H54 (cell line): Measurements from ENCODE around the gene UBE2O.

ENCODE experiments used
- DNase-seq: peaks from one replicate; pipeline ENCODE4 v3.0.0; 2011; ENCODE audit warnings: low spot score, mixed read lengths; ENCODE audit not compliant: insufficient read length
- FAIRE-seq: peaks from 3 replicates; lab custom pipeline; 2011; peaks lifted over from hg19 to GRCh38; lab: Jason Lieb, UNC
- POLR2A ChIP-seq: IDR thresholded peaks from 2 replicates; pipeline ENCODE4 v1.6.1; 2011; ENCODE audit warnings: low read depth, mild to moderate bottlenecking, low read length

The UBE2O gene

DNA sequence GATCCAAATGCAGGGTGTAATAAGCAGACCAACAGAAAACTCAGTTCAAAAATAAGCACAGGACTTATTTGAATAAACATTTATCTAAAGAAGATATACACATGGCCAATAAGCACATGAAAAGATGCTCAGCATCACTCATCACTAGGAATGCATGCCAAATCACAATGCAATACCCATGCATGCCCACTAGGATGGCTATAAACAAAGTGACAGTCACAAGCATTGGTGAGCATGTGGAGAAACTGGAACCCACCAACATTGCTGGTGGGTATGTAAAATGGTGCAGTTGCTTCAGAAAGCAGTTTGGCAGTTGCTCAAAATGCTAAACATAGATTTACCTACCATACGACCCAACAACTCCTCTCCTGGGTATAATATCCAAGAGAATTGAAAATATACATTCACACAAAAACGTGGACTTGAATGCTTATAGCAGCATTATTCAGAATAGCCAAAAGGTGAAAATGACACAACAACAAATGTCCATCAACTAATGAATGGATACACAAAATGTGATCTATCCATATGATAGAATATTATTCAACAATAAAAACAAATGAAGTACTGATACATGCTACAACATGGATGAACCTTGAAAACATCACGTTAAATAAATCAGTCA, 20.1 kb downstream of the UBE2O start:
- DNase-seq (no peak), FAIRE-seq (no peak)
- no peak for TF ChIP-seq POLR2A

DNA sequence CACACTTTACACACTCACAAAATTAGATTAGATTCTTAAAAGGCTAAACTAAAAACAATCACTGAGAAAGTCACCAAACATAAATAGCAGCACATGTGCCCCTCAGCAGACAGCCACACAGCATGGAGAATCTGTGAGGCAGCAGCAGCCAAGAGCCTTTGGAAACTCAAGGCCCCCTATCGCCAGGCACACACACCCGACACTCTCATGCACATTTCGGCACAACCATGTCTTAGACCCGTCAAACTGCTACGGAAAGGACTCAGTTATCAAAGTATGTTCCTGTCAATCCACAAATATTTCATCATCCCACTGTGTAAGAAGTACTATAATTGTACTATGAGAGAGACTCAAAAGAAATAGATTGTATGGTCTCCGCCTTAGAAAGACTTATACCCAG, 20.9 kb downstream of the UBE2O start:
- no peak for TF ChIP-seq POLR2A
- DNase-seq (no peak), FAIRE-seq (no peak)

DNA sequence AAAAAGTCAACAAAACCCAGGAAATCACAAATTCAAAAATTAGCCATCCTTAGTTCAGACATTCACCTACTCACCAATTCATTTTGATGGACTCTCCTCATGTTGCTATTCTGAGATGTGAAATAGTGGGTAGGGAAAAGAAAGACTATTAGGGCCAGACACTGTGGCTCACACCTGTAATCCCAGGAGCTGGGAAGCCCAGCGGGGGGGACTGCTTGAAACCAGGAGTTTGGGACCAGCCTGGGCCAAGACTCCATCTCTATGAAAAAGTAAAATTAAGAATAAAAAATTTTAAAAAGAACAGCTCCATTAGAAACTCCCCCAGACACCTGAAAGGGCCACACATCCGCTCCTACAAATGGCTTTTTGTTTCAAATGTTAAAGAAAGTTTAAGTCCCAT, 21.4 kb downstream of the UBE2O start:
- FAIRE-seq = no peak
- no peak for DNase-seq
- no peak for TF ChIP-seq POLR2A

DNA sequence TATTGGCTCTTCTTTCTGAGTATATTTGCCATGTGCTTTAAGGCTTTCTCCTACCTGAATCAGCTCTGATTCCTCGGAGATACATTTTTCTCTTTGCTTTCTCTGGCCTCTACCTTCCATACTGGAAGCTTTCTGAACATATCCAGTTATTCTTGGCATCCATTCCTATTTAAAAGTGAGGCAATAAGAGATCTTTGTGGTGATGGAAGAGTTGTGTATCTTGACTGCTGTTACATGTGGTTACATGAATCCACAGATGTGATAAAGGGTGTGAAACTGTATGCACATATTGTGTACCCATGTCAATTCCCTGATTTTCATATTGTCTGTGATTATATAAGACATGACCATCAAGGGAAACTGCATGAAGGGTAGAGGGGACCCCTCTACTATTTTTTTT, 24.4 kb downstream of the UBE2O start:
- no peak for FAIRE-seq
- no peak for TF ChIP-seq POLR2A
- DNase-seq = no peak

DNA sequence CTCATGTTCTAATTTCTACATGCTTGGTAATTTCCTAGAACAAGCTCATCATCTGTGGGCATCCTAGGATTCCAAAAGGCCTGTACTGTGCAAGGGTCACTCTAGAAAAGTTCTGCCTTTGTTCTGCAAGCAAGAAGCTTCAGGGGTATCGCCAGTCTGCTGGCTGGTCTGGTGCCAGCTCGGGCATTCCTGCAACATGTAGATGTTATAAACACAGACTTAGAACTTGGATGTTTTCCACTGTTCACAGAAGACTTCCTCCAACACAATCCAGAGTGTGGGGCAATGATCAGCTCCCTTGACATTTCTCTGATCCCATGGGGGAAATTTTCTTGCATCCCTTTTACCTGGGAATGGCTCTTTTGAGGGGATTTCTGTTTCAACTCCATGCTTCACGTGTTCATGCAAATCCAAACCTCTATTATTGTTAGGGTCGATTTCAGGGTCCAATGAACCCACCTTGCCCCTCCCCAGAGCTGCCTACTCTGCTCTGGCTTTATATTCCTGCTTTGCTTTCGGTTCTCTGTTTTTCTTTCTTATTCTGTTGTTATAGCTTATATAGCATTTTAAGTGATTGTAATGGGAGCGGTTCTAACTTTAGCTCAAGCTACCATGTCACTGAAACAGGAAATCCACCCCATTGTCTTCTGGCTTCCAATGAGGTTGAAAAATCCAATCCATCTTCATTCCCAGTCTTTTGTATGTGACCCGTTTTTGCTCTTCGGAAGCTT, 25.3 kb downstream of the UBE2O start:
- TF ChIP-seq POLR2A = no peak
- DNase-seq (no peak), FAIRE-seq (no peak)

DNA sequence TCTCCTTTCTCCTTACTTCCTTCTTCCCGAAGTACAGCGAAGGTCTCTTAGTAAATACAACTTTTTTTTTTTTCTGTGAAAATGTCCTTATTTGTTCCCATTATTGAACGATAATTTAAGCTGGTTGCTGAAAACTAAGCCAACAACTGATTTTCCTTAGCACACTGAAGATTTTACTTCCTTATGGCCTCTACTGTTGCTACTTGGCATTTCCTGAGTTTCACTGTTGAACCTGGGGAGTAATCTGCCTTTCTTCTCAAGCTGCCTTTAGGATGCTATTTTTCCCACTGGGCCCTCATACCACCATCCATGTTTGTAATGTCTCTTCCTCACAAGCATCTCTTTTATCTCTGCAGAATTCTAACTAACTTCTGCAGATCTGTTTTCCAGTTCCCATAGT, 26.1 kb downstream of the UBE2O start:
- DNase-seq = no peak
- TF ChIP-seq POLR2A = no peak
- FAIRE-seq = no peak

DNA sequence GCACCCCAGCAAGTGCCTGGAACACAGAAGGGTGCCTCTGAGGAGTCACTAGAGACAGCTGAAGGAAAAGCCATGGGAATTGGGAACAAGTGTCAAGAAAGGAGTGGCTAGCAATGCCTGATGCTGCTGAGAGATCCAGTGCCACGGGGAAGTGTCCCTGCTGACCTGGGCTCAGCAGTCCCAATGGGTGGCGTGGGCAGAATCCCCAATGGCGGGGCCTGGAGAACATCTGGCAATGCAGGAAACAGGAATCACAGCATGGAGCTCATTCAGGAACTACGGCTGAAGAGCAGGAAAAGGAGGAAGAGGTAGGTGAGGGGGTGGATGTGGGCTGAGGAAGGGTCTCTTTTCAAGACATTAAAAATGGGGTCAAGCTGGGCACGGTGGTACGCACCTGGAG, 30.1 kb downstream of the UBE2O start:
- DNase-seq = no peak
- TF ChIP-seq POLR2A = no peak
- FAIRE-seq = no peak

DNA sequence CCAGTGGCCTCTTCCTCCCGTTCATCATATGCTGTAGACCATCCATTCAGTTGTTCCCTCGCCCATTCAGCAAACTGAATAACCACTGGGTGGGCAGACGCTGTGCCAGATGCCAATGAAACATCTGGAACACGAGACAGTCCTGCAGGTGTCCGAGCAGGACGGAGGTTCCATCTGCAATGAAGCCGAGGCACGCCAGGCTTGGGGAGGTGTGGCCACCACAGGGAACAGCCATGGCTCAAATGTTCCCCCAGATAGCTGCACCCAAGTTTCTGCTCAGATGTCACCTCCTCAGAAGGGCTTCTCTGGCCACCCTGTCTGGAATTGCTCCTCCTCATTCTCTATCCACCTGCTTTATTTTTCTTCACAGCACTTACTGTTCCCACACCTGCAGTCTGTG, 30.5 kb downstream of the UBE2O start:
- TF ChIP-seq POLR2A = no peak
- no peak for FAIRE-seq
- no peak for DNase-seq

DNA sequence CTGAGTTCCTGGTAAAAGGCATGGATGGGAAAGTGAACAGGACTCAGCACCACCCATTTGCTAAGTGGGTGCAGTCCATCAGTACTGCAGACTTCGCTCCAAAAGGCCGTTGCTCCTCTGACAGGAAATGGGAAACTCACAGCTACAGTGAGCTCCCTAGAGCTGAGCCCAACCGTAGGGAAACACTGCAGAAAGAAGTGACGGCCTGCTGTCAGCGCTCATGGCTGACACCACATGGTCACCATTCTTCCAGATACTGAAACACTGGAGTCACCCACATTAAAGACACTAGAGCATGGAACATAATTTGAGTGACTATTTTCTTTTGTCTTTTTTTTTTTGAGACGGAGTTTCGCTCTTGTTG, 31.9 kb downstream of the UBE2O start:
- DNase-seq (no peak), FAIRE-seq (no peak)
- no peak for TF ChIP-seq POLR2A

DNA sequence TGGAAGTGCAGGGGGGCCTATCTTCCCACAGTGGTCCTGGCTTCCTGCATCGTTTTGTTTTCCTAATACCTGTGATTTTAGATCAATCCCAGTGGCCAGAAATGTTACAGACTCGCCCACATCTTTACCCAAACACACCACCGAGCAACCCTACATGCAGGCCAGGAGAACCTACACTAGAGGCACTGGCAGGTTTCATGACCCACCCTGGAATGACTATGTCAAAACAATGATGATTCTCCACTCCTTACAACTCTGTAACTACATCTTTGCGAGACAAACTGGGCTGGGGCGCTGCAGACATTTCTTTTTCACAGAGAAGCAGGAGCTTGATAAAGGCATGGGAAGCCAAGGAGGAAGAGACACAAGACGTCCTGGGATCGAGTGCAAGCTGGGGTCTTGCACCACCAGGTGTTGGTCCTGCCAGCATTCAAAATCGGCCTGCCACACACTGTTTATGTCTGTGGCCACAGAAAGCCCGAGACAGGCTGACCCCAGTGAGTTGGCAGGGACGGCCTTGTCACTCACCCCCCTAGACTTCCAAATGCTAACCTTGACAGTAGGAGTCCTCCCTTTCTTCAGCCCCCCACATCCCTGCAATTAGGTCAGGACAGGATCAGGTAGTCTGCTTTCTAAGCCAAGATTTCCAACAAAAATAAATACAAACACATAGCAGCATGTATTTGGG, 32.5 kb downstream of the UBE2O start:
- TF ChIP-seq POLR2A = no peak
- no peak for DNase-seq
- FAIRE-seq = no peak

DNA sequence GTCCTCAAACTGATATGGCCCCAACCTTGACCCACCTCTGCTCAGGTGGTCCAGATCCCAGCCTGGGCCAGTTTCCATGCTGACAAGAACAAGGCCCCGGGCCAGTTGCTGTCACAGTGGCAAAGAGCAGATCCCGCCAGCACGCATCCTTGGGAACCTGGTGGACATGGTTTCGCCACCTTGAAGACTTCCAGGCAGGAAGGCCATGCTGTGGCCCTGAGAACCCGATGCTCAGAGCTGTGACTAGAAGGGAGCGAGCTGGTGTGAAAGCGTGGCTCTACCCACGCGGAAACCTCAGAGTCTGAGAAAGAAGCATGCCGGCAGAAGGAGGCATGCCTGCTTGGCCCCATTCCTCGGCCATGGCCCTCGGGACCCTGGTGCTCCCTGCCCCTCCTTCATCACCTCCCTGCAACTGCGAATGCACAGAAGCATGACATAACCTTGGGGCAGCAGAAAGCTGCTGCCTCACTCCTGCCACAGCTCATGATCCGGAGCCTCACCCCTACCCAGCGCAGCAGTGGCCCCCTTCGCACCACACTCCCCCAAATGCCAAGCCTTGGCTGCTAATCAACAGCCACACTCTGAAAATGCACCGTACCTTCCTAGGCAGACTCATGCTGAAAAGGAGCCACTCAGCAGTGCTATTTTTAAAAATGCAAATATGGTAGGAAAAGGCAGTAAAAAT, 33.2 kb downstream of the UBE2O start:
- no peak for FAIRE-seq
- DNase-seq = no peak
- no peak for TF ChIP-seq POLR2A

DNA sequence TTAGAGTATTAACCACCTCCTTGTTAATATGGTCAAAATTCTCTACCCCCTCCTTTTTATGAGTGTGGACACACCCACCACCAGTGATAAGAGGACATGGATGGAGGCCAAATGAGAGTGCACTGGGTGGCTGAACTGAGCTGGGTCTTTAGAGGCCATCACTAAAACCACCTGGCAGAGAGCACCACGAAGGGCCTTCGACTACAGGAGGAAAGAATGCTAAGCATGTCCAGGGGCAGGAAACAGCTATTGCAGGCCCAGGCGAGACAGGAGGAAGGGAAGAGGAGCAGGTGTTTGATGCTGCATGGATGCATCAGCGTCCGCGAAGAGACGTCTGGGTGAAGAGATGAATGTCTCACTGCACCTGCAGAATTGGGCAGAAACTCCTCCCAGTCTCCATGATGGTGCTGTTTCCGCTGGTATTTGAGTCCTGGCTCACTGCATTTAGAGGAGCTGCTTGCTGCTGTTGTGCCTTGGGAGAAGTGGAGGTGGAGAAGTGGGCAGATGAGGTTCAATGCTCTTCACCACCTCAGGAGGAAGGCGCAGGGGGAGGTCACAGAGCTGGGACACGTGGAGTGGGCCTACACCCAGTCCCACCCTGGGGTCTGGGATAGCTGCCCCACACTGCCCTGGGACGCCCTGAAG, 35.3 kb downstream of the UBE2O start:
- no peak for TF ChIP-seq POLR2A
- DNase-seq = no peak
- no peak for FAIRE-seq

DNA sequence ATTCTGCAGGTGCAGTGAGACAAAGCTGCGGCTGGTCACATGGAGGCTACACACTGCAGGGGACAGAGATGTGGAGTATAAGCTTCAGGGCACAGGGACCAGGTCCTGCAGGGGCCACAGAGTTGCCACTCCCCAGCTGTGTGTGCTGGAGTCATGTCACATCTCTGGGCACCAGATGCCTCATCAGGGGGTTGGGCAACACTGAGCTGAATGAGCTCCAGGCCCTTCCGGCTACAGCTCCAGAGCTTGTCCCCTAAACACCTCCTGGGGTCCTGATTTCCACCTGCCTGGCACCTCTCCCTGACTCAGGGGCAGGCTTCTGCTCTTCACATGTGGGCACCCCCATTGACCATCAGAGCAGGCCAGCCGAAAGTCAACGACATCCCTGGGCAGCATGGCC, 36.1 kb downstream of the UBE2O start:
- DNase-seq = no peak
- no peak for FAIRE-seq

DNA sequence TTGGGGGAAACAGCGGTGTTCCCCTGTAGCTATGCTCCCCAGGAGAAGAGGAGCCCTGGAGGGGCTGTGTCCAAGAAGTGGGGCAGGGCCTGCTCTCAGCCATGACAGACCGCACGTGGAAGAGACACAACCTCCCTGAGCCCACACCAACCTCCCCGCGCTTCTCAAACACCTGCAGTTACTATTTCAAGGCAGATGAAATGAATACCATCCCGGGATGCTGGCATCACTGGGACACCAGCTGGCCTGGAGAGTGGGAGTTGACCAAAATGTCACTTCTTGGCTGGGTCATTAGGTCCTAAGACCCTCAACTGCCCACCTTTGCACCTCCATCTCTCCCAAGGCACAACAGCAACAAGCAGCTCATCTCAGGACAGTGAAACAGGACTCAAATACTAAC, 36.5 kb downstream of the UBE2O start:
- no peak for FAIRE-seq
- no peak for DNase-seq
- TF ChIP-seq POLR2A = no peak

More for the DNA sequence above, 36.1 kb downstream of the UBE2O start:
- no peak for TF ChIP-seq POLR2A
